HCT116 (cell line): Measurements from ENCODE around the gene INSRR. TPM values are rescaled to one million over a fixed set of nuclear protein-coding genes. Genes with fewer than 3 reads are reported as not detected.

Experiments
- ATAC-seq: fragments of 200-7000 bp; cut with Tn5 transposase; 2 replicates; pipeline ENCODE4 v1.9.1; 2020; ENCODE audit warnings: mild to moderate bottlenecking, moderate library complexity
- BruUV-seq: library from RNA; stranded (reverse); fragments of 400-500 nt; replicated peaks from 2 replicates; lab custom pipeline; 2021; lab: Mats Ljungman, UMichigan
- CTCF ChIA-PET: fragments of 300-600 bp; sonication (Branson Sonifier 250); formaldehyde crosslinking; loops from one replicate; lab custom pipeline; 2021; ENCODE audit warnings: antibody characterized with exemption; lab: Charles Lee
- POLR2A ChIA-PET: fragments of 300-600, 350-600 bp; sonication (Branson Sonifier 250); formaldehyde crosslinking; loops from one replicate; lab custom pipeline; 2021; ENCODE audit warnings: antibody characterized with exemption; lab: Charles Lee
- RAD21 ChIA-PET, 2 experiments: fragments of 300-600 bp; sonication (Branson Sonifier 250); formaldehyde crosslinking; loops; one replicate each; lab custom pipeline; 2023; ENCODE audit warnings: low total read pairs in 2 of 2; ENCODE audit not compliant: uncharacterized antibody in 2 of 2, unreplicated experiment in 2 of 2, low non-redundant PET in 1 of 2; lab: Charles Lee
- DNase-seq: peaks from one replicate; pipeline ENCODE4 v3.0.0-alpha.2; 2010; ENCODE audit warnings: low read depth, low spot score
- H2AFZ ChIP-seq: fragments of 200-600 bp; shearing (Covaris generic), sonication (generic); 2 replicates; pipeline ENCODE4 v1.6.1; 2017; ENCODE audit warnings: low read depth, mixed run types, mixed read lengths, antibody characterized with exemption, low read length; ENCODE audit not compliant: poor library complexity, severe bottlenecking
- H3K27ac ChIP-seq: 2 replicates; pipeline ENCODE4 v1.5.1; 2012; ENCODE audit warnings: low read depth, low read length
- H3K27me3 ChIP-seq: fragments of 200-600 bp; sonication (generic); 2 replicates; pipeline ENCODE4 v1.6.1; 2016; ENCODE audit warnings: mixed run types, low read length, mixed read lengths; ENCODE audit not compliant: insufficient read depth
- H3K36me3 ChIP-seq, 2 experiments: fragments of 200-500 bp in 1 of 2; fragments of 200-600 bp in 1 of 2; sonication (Bioruptor generic) in 1 of 2; sonication (generic) in 1 of 2; 2 replicates each; pipeline versions ENCODE4 v1.5.1 to v1.6.1; 2014 to 2016; ENCODE audit warnings: low read length in 2 of 2, inconsistent platforms in 1 of 2, mixed read lengths in 1 of 2, mixed run types in 1 of 2; ENCODE audit not compliant: insufficient read depth in 2 of 2, control insufficient read depth in 1 of 2
- H3K4me1 ChIP-seq, 2 experiments: fragments of 200-600 bp in 1 of 2; sonication (generic) in 1 of 2; 2 replicates each; pipeline versions ENCODE4 v1.5.1 to v1.6.1; 2012 to 2017; ENCODE audit warnings: low read length in 2 of 2, inconsistent platforms in 1 of 2, mild to moderate bottlenecking in 1 of 2, mixed read lengths in 1 of 2, mixed run types in 1 of 2, moderate library complexity in 1 of 2; ENCODE audit not compliant: insufficient read depth in 2 of 2, control insufficient read depth in 1 of 2
- H3K4me2 ChIP-seq: fragments of 200-600 bp; sonication (generic); 2 replicates; pipeline ENCODE4 v1.6.1; 2017; ENCODE audit warnings: mixed run types, low read length, mixed read lengths
- H3K4me3 ChIP-seq, 2 experiments: fragments of 200-600 bp in 1 of 2; sonication (generic) in 1 of 2; replicated peaks in 1 of 2; 2 replicates each; pipeline ENCODE4 v1.5.1; 2011 to 2016; ENCODE audit warnings: low read length in 2 of 2, control low read depth in 1 of 2, low read depth in 1 of 2, mild to moderate bottlenecking in 1 of 2, mixed read lengths in 1 of 2, mixed run types in 1 of 2
- H3K79me2 ChIP-seq: fragments of 200-600 bp; sonication (generic); 2 replicates; pipeline ENCODE4 v1.6.1; 2017; ENCODE audit warnings: mild to moderate bottlenecking, mixed run types, low read length, moderate library complexity, mixed read lengths; ENCODE audit not compliant: insufficient read depth
- H3K9ac ChIP-seq: fragments of 200-600 bp; sonication (generic); 2 replicates; pipeline ENCODE4 v1.6.1; 2016; ENCODE audit warnings: low read length, mixed read lengths
- H3K9me2 ChIP-seq: fragments of 200-600 bp; sonication (generic), shearing (Covaris generic); 2 replicates; pipeline ENCODE4 v1.6.1; 2017; ENCODE audit warnings: mixed run types, mild to moderate bottlenecking, moderate library complexity; ENCODE audit not compliant: insufficient read depth
- H3K9me3 ChIP-seq, 2 experiments: fragments of 200-500 bp in 1 of 2; fragments of 200-600 bp in 1 of 2; sonication (Bioruptor generic) in 1 of 2; sonication (generic) in 1 of 2; 2 replicates each; pipeline ENCODE4 v1.6.1; 2014 to 2017; ENCODE audit warnings: low read length in 2 of 2, mixed read lengths in 2 of 2, inconsistent platforms in 1 of 2, low read depth in 1 of 2, mild to moderate bottlenecking in 1 of 2, mixed run types in 1 of 2, moderate library complexity in 1 of 2; ENCODE audit not compliant: control insufficient read depth in 1 of 2, insufficient read depth in 1 of 2
- H4K20me1 ChIP-seq: fragments of 200-600 bp; sonication (generic), shearing (Covaris generic); 2 replicates; pipeline ENCODE4 v1.6.1; 2017; ENCODE audit warnings: mixed run types, mild to moderate bottlenecking, moderate library complexity; ENCODE audit not compliant: insufficient read depth
- ATF3 ChIP-seq: IDR thresholded peaks from 2 replicates; pipeline ENCODE4 v1.6.1; 2012
- CBX3 ChIP-seq: IDR thresholded peaks from 2 replicates; pipeline ENCODE4 v1.6.1; 2012; ENCODE audit warnings: low read depth
- CEBPB ChIP-seq: IDR thresholded peaks from 2 replicates; pipeline ENCODE4 v1.6.1; 2012; ENCODE audit warnings: low read depth
- CTCF ChIP-seq, 3 experiments: fragments of 200-600 bp in 1 of 3; sonication (generic) in 1 of 3; IDR thresholded peaks in 2 of 3; conservative IDR thresholded peaks in 1 of 3; 2 replicates each; pipeline ENCODE4 v1.5.1; 2012 to 2017; ENCODE audit warnings: low read depth in 2 of 3, low read length in 2 of 3, antibody characterized with exemption in 1 of 3, borderline replicate concordance in 1 of 3, control low read depth in 1 of 3, mild to moderate bottlenecking in 1 of 3, mixed read lengths in 1 of 3, mixed run types in 1 of 3, moderate library complexity in 1 of 3; ENCODE audit not compliant: insufficient read depth in 1 of 3
- EGR1 ChIP-seq: IDR thresholded peaks from 2 replicates; pipeline ENCODE4 v1.6.1; 2012; ENCODE audit warnings: low read depth
- ELF1 ChIP-seq: IDR thresholded peaks from 2 replicates; pipeline ENCODE4 v1.6.1; 2012; ENCODE audit warnings: low read depth, borderline replicate concordance
- EZH2 ChIP-seq: fragments of 200-600 bp; sonication (generic); IDR thresholded peaks from 2 replicates; pipeline ENCODE4 v1.6.1; 2017; ENCODE audit warnings: antibody characterized with exemption, mixed run types
- EZH2phosphoT487 ChIP-seq: fragments of 200-600 bp; IDR thresholded peaks from 2 replicates; pipeline ENCODE4 v1.6.1; 2018; ENCODE audit warnings: antibody characterized with exemption, borderline replicate concordance
- FOSL1 ChIP-seq: IDR thresholded peaks from 2 replicates; pipeline ENCODE4 v1.6.1; 2012; ENCODE audit warnings: low read depth
- JUND ChIP-seq: IDR thresholded peaks from 2 replicates; pipeline ENCODE4 v1.6.1; 2012
- MAX ChIP-seq: IDR thresholded peaks from 2 replicates; pipeline ENCODE4 v1.6.1; 2012
- POLR2A ChIP-seq: IDR thresholded peaks from 2 replicates; pipeline ENCODE4 v1.7.0; 2011; ENCODE audit warnings: borderline replicate concordance; ENCODE audit not compliant: insufficient read depth, insufficient read length; ENCODE audit errors: extremely low read depth
- POLR2AphosphoS5 ChIP-seq: IDR thresholded peaks from 2 replicates; pipeline ENCODE4 v1.6.1; 2011; ENCODE audit warnings: mild to moderate bottlenecking, low read depth, low read length, moderate library complexity
- RAD21 ChIP-seq: IDR thresholded peaks from 2 replicates; pipeline ENCODE4 v1.6.1; 2012; ENCODE audit warnings: low read depth, mild to moderate bottlenecking
- REST ChIP-seq: IDR thresholded peaks from 2 replicates; pipeline ENCODE4 v1.6.1; 2012; ENCODE audit warnings: low read depth
- SRF ChIP-seq: IDR thresholded peaks from 2 replicates; pipeline ENCODE4 v1.6.1; 2012; ENCODE audit warnings: low read depth
- TCF7L2 ChIP-seq: IDR thresholded peaks from 2 replicates; pipeline ENCODE4 v1.7.0; 2011; ENCODE audit warnings: borderline replicate concordance, inconsistent platforms; ENCODE audit not compliant: insufficient read depth, insufficient read length; ENCODE audit errors: extremely low read depth
- YY1 ChIP-seq: IDR thresholded peaks from 2 replicates; pipeline ENCODE4 v1.6.1; 2011; ENCODE audit warnings: low read length, low read depth, moderate library complexity, mild to moderate bottlenecking; ENCODE audit not compliant: insufficient replicate concordance; ENCODE audit errors: extremely low read depth
- ZBTB33 ChIP-seq: IDR thresholded peaks from 2 replicates; pipeline ENCODE4 v1.6.1; 2011; ENCODE audit warnings: mild to moderate bottlenecking, low read length, moderate library complexity; ENCODE audit not compliant: insufficient replicate concordance; ENCODE audit errors: extremely low read depth
- ZFX ChIP-seq: fragments of 450-650 bp; IDR thresholded peaks from 2 replicates; pipeline ENCODE4 v1.6.1; 2017
- intact Hi-C: fragments of 100-400 bp; cut with micrococcal nuclease; formaldehyde crosslinking; loops from 2 replicates; pipeline ENCODE4 v1.10.0; 2022
- total RNA-seq: library from RNA; stranded (reverse); gene quantifications from one replicate; pipeline ENCODE4 v1.2.1, GENCODE V29; 2021; ENCODE audit not compliant: unreplicated experiment

Gene INSRR
- total RNA-seq, 1 experiment from 2014 or later, result not detected

GRCh38 chr1:156809281-156809680, 49.6 kb downstream of the INSRR start:
- ATAC-seq, result no peak

More at GRCh38 chr1:156809281-156809680, 49.6 kb downstream of the INSRR start:
- BruUV-seq, result no TSS peak
- Histone ChIP-seq H3K79me2 (no peaks in the 10 kb centered on the region), H3K4me1 (peaks cover 10 to 19% of the 10 kb centered on the region in 2 experiments; a peak in 3 of 4 replicates), H3K27ac (no peak overlapping the region), H3K36me3 (no peaks in the 10 kb centered on the region), H3K9ac (no peak overlapping the region), H3K9me2 (no peaks in the 10 kb centered on the region), H4K20me1 (no peaks in the 10 kb centered on the region), H3K9me3 (no peaks in the 10 kb centered on the region), H3K4me3 (no peak overlapping the region), H2AFZ (no peak overlapping the region), H3K27me3 (no peaks in the 10 kb centered on the region), H3K4me2 (no peak overlapping the region)
- TF ChIP-seq MAX (no peak), EZH2 (no peak), FOSL1 (no peak), ZBTB33 (no peak), YY1 (no peak), JUND (no peak), EZH2phosphoT487 (no peak), CTCF (IDR thresholded peaks at IDR 0.05 in 2 of 3, conservative IDR thresholded peaks at IDR 0.05 in 1 of 3; ENCODE audit: borderline replicate concordance in 1 of 3, insufficient read depth in 1 of 3, low read depth in 2 of 3, low read length in 2 of 3) (no peak), SRF (no peak), EGR1 (no peak), ELF1 (no peak), CBX3 (no peak), TCF7L2 (no peak), ATF3 (no peak), CEBPB (no peak), ZFX (no peak), POLR2AphosphoS5 (no peak), RAD21 (no peak), REST (no peak), POLR2A (no peak)
- ChIA-PET POLR2A (no interaction called here), CTCF (no interaction called here), RAD21 (no interaction called here)
- no peak for DNase-seq
- intact Hi-C loops, result no loop called here
